ENCODE results near the gene ZDHHC8.

ZDHHC8 gene

GRCh38 chr22:20094197-20094807 is 37.3 kb upstream of the ZDHHC8 start:
- no peak overlapping the region for H3K27ac Mint-ChIP-seq

GRCh38 chr22:20095521-20095920 is 36.1 kb upstream of the ZDHHC8 start:
- TF ChIP-seq CTCF (IDR thresholded peaks at IDR 0.05; ENCODE audit: unreplicated experiment in 3 of 3) = no peak
- Mint-ChIP-seq H3K27me3 (ENCODE audit: low read depth) (no peaks in the 10 kb centered on the region), H3K4me3 (no peak overlapping the region)

More at GRCh38 chr22:20094197-20094807, 37.3 kb upstream of the ZDHHC8 start:
- no peak for TF ChIP-seq CTCF (IDR thresholded peaks at IDR 0.05; ENCODE audit: unreplicated experiment in 3 of 3)
- H3K9me3 Mint-ChIP-seq = peaks cover 17% of the 10 kb centered on the region
- peaks cover 97% of the 10 kb centered on the region for H3K36me3 Mint-ChIP-seq (ENCODE audit: low read depth)
- H3K4me1 Mint-ChIP-seq = no peaks in the 10 kb centered on the region
- H3K27me3 Mint-ChIP-seq (ENCODE audit: low read depth) = no peaks in the 10 kb centered on the region
- H3K4me3 Mint-ChIP-seq = no peak overlapping the region

GRCh38 chr22:20096574-20097420 is 34.8 kb upstream of the ZDHHC8 start:
- H3K4me3 Mint-ChIP-seq = no peak overlapping the region
- H3K9me3 Mint-ChIP-seq = peaks cover 17% of the 10 kb centered on the region
- no peaks in the 10 kb centered on the region for H3K27me3 Mint-ChIP-seq (ENCODE audit: low read depth)
- no peaks in the 10 kb centered on the region for H3K4me1 Mint-ChIP-seq
- H3K36me3 Mint-ChIP-seq (ENCODE audit: low read depth) = peaks cover 95% of the 10 kb centered on the region
- no peak overlapping the region for H3K27ac Mint-ChIP-seq
- no peak for TF ChIP-seq CTCF (IDR thresholded peaks at IDR 0.05; ENCODE audit: unreplicated experiment in 3 of 3)

More at GRCh38 chr22:20095521-20095920, 36.1 kb upstream of the ZDHHC8 start:
- H3K9me3 Mint-ChIP-seq = peaks cover 17% of the 10 kb centered on the region
- H3K36me3 Mint-ChIP-seq (ENCODE audit: low read depth) = peaks cover 99% of the 10 kb centered on the region
- H3K4me1 Mint-ChIP-seq = no peaks in the 10 kb centered on the region
- H3K27ac Mint-ChIP-seq = no peak overlapping the region

- no peak overlapping the region for H3K27ac Mint-ChIP-seq
- peaks cover 7% of the 10 kb centered on the region for H3K4me1 Mint-ChIP-seq
- no peak for TF ChIP-seq CTCF (IDR thresholded peaks at IDR 0.05; ENCODE audit: unreplicated experiment in 3 of 3)
- no peak overlapping the region for H3K4me3 Mint-ChIP-seq
- no peaks in the 10 kb centered on the region for H3K27me3 Mint-ChIP-seq (ENCODE audit: low read depth)
- H3K36me3 Mint-ChIP-seq (ENCODE audit: low read depth) = peaks cover 89% of the 10 kb centered on the region
- H3K9me3 Mint-ChIP-seq = peaks cover 17% of the 10 kb centered on the region
Measured at GRCh38 chr22:20099099-20099711, 32.4 kb upstream of the ZDHHC8 start.

GRCh38 chr22:20101638-20102037 is 30.0 kb upstream of the ZDHHC8 start:
- no peak for TF ChIP-seq CTCF (IDR thresholded peaks at IDR 0.05; ENCODE audit: unreplicated experiment in 3 of 3)
- Mint-ChIP-seq H3K9me3 (peaks cover 6% of the 10 kb centered on the region), H3K36me3 (ENCODE audit: low read depth) (peaks cover 76% of the 10 kb centered on the region), H3K4me3 (no peak overlapping the region), H3K27me3 (ENCODE audit: low read depth) (no peaks in the 10 kb centered on the region), H3K27ac (no peak overlapping the region), H3K4me1 (peaks cover 7% of the 10 kb centered on the region)

Data from nephron (organoid).